GM23338 (cell line): ENCODE results near the gene CRACR2B. TPM values are rescaled to one million over a fixed set of nuclear protein-coding genes. Genes with fewer than 3 reads are reported as not detected.

Experiments
- ATAC-seq: fragments of 200-7000 bp; cut with Tn5 transposase; 3 replicates; pipeline ENCODE4 v1.9.1; 2020
- DNase-seq: peaks from one replicate; pipeline ENCODE4 v3.0.0-alpha.2; 2015; ENCODE audit warnings: low spot score
- H2AFZ ChIP-seq: fragments of 200-600 bp; sonication (generic); 2 replicates; pipeline ENCODE4 v1.8.0; 2016; ENCODE audit warnings: antibody characterized with exemption, mild to moderate bottlenecking, moderate library complexity
- H3F3A ChIP-seq: fragments of 200-600 bp; sonication (generic); replicated peaks from 2 replicates; pipeline ENCODE4 v1.8.0; 2017; ENCODE audit warnings: antibody characterized with exemption, mixed run types, low read depth
- H3K27ac ChIP-seq: fragments of 200-600 bp; sonication (generic); 2 replicates; pipeline ENCODE4 v1.6.1; 2016; ENCODE audit warnings: low read depth
- H3K27me3 ChIP-seq: fragments of 200-600 bp; sonication (generic); 2 replicates; pipeline ENCODE4 v1.8.0; 2016; ENCODE audit warnings: mild to moderate bottlenecking, mixed run types, moderate library complexity; ENCODE audit not compliant: insufficient read depth
- H3K36me3 ChIP-seq: fragments of 200-600 bp; sonication (generic); 2 replicates; pipeline ENCODE4 v1.8.0; 2016; ENCODE audit warnings: mild to moderate bottlenecking; ENCODE audit not compliant: insufficient read depth
- H3K4me1 ChIP-seq: fragments of 200-600 bp; sonication (generic); 2 replicates; pipeline ENCODE4 v1.8.0; 2016; ENCODE audit warnings: mild to moderate bottlenecking, moderate library complexity; ENCODE audit not compliant: insufficient read depth
- H3K4me2 ChIP-seq: fragments of 200-600 bp; sonication (generic); 2 replicates; pipeline ENCODE4 v1.7.1; 2017; ENCODE audit warnings: mixed run types
- H3K4me3 ChIP-seq: fragments of 200-600 bp; sonication (generic); 2 replicates; pipeline ENCODE4 v1.6.1; 2016; ENCODE audit warnings: mixed run types
- H3K79me2 ChIP-seq: fragments of 200-600 bp; sonication (generic); replicated peaks from 2 replicates; pipeline ENCODE4 v1.8.0; 2017; ENCODE audit warnings: mild to moderate bottlenecking; ENCODE audit not compliant: insufficient read depth
- H3K9me2 ChIP-seq: fragments of 200-600 bp; sonication (generic); 2 replicates; pipeline ENCODE4 v1.8.0; 2017; ENCODE audit not compliant: insufficient read depth
- H4K20me1 ChIP-seq: fragments of 200-600 bp; sonication (generic); replicated peaks from 2 replicates; pipeline ENCODE4 v1.8.0; 2017; ENCODE audit warnings: mild to moderate bottlenecking; ENCODE audit not compliant: insufficient read depth
- H3K27ac Mint-ChIP-seq: 2 replicates; pipeline ENCODE4 v1.8.0; 2020; ENCODE audit warnings: inconsistent platforms, mild to moderate bottlenecking, moderate library complexity, mixed read lengths
- H3K27me3 Mint-ChIP-seq: 3 replicates; pipeline ENCODE4 v1.8.0; 2022; ENCODE audit warnings: low read depth, mild to moderate bottlenecking, moderate library complexity, mixed read lengths, inconsistent platforms; ENCODE audit not compliant: insufficient read depth, poor library complexity
- H3K36me3 Mint-ChIP-seq: 3 replicates; pipeline ENCODE4 v1.8.0; 2021; ENCODE audit warnings: low read depth, mild to moderate bottlenecking, inconsistent platforms, moderate library complexity, mixed read lengths
- H3K4me1 Mint-ChIP-seq: 3 replicates; pipeline ENCODE4 v1.8.0; 2020; ENCODE audit warnings: mild to moderate bottlenecking, inconsistent platforms, mixed read lengths
- H3K4me3 Mint-ChIP-seq: 3 replicates; pipeline ENCODE4 v1.8.0; 2021; ENCODE audit warnings: moderate library complexity, mild to moderate bottlenecking, inconsistent platforms, mixed read lengths
- H3K9me3 Mint-ChIP-seq: 3 replicates; pipeline ENCODE4 v1.8.0; 2020; ENCODE audit warnings: moderate library complexity, mild to moderate bottlenecking, inconsistent platforms, mixed read lengths
- CREB1 ChIP-seq: fragments of 250-450 bp; sonication (Bioruptor Pico); IDR thresholded peaks from 2 replicates; pipeline ENCODE4 v1.5.0; 2020; ENCODE audit warnings: low read depth, mild to moderate bottlenecking, moderate library complexity
- EZH2 ChIP-seq: fragments of 200-600 bp; sonication (generic); IDR thresholded peaks from one replicate; pipeline ENCODE4 v1.8.0; 2017; ENCODE audit warnings: antibody characterized with exemption, mild to moderate bottlenecking, low read depth; ENCODE audit not compliant: unreplicated experiment
- JUNB ChIP-seq: IDR thresholded peaks from one replicate; pipeline ENCODE4 v1.6.1; 2016; ENCODE audit warnings: antibody characterized with exemption; ENCODE audit not compliant: unreplicated experiment
- NANOG ChIP-seq: IDR thresholded peaks from 2 replicates; pipeline ENCODE4 v1.6.1; 2016; ENCODE audit warnings: antibody characterized with exemption, borderline replicate concordance
- POLR2AphosphoS5 ChIP-seq: IDR thresholded peaks from 2 replicates; pipeline ENCODE4 v1.6.1; 2016; ENCODE audit warnings: antibody characterized with exemption, low read depth
- ZNF331 ChIP-seq: fragments of 250-450 bp; sonication (Bioruptor Pico); IDR thresholded peaks from 2 replicates; pipeline ENCODE4 v1.5.0; 2020; ENCODE audit warnings: low read depth, mild to moderate bottlenecking, moderate library complexity
- ZNF462 ChIP-seq: fragments of 250-450 bp; sonication (Bioruptor Pico); IDR thresholded peaks from 2 replicates; pipeline ENCODE4 v1.5.0; 2020; ENCODE audit warnings: mild to moderate bottlenecking, moderate library complexity
- polyA plus RNA-seq: library from polyadenylated mRNA; unstranded; fragments of >200 nt; fragmentation: Nextera tagmentation; extraction: Ambion mirVana; gene quantifications from 2 replicates; pipeline ENCODE4 v1.2.1, GENCODE V29; 2016
- total RNA-seq: library from RNA; depleted of rRNA; stranded (reverse); fragments of >200 nt; shearing (Covaris generic); gene quantifications from 2 replicates; pipeline ENCODE4 v1.2.3, GENCODE V29; 2014
- TF ChIP-seq, protein P1 (sequence below): IDR thresholded peaks from 2 replicates; pipeline ENCODE4 v1.6.1; 2016; ENCODE audit warnings: antibody characterized with exemption
- TF ChIP-seq, protein P2 (sequence below), 2 experiments: fragments of 200-600 bp in 1 of 2; sonication (generic) in 1 of 2; conservative IDR thresholded peaks; 2 replicates each; pipeline versions ENCODE4 v1.5.1 to v1.6.1; 2016 to 2017; ENCODE audit warnings: antibody characterized with exemption in 2 of 2, low read depth in 2 of 2, mild to moderate bottlenecking in 2 of 2, moderate library complexity in 1 of 2

The CRACR2B gene
- total and polyA plus RNA-seq, 2 experiments from 2014 or later, result 55.9 to 64.1 TPM

DNA sequence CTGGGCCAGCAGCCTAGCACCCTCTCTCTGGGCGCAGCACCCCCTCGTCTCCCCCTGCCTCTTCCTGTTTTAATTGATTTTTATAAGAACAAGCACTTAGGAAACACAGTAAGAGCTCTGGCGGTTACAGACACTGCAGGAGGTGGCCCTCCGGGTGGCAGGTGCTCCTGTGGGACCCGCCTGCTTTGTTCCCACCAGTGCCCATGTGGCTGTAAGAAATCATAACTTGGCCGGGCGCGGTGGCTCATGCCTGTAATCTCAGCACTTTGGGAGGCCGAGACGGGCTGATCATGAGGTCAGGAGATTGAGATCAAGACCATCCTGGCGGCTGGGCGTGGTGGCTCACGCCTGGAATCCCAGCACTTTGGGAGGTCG lies 33.4 kb downstream of the CRACR2B start (continued):
- TF ChIP-seq ZNF462 (CRISPR knock-in tag) (no peak), EZH2 (no peak), JUNB (no peak)
- TF ChIP-seq, protein P1, sequence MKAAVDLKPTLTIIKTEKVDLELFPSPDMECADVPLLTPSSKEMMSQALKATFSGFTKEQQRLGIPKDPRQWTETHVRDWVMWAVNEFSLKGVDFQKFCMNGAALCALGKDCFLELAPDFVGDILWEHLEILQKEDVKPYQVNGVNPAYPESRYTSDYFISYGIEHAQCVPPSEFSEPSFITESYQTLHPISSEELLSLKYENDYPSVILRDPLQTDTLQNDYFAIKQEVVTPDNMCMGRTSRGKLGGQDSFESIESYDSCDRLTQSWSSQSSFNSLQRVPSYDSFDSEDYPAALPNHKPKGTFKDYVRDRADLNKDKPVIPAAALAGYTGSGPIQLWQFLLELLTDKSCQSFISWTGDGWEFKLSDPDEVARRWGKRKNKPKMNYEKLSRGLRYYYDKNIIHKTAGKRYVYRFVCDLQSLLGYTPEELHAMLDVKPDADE, result no peak

DNA sequence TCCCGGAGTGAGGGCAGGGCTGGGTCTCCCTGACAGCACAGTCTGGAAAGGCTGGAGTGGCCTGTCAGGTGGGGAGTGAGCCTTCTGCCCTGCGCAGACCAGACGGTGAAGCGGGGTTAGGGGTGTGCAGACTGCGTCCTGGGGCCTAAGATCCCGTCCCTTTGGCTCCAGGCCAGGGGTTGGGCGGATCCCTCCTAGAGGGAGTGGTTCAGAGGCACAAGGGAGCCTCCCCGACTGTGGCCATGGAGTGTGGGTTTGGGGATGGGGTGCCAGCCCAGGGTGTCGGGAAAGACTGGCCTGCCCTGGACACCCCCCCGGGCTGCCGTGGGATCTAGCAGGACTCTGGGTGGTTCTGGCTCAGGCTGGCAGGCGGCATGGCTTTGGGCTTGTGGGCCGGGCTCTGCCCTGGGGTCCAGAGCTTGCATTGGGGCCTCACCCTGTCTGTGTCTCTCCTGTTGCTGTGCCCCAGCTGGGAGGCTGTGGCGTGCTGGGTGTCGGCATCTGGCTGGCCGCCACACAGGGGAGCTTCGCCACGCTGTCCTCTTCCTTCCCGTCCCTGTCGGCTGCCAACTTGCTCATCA lies 34.5 kb downstream of the CRACR2B start:
- H3K4me1 Mint-ChIP-seq, result peaks cover 30% of the 10 kb centered on the region
- TF ChIP-seq NANOG (no peak), JUNB (no peak), EZH2 (no peak), ZNF331 (CRISPR knock-in tag) (no peak), POLR2AphosphoS5 (0 out of 2 replicates have a peak, but pooled peaks have one; percentile 38), CREB1 (CRISPR knock-in tag) (0 out of 2 replicates have a peak, but pooled peaks have one; percentile 36)
- TF ChIP-seq, protein P2, sequence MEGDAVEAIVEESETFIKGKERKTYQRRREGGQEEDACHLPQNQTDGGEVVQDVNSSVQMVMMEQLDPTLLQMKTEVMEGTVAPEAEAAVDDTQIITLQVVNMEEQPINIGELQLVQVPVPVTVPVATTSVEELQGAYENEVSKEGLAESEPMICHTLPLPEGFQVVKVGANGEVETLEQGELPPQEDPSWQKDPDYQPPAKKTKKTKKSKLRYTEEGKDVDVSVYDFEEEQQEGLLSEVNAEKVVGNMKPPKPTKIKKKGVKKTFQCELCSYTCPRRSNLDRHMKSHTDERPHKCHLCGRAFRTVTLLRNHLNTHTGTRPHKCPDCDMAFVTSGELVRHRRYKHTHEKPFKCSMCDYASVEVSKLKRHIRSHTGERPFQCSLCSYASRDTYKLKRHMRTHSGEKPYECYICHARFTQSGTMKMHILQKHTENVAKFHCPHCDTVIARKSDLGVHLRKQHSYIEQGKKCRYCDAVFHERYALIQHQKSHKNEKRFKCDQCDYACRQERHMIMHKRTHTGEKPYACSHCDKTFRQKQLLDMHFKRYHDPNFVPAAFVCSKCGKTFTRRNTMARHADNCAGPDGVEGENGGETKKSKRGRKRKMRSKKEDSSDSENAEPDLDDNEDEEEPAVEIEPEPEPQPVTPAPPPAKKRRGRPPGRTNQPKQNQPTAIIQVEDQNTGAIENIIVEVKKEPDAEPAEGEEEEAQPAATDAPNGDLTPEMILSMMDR (conservative IDR thresholded peaks at IDR 0.05; ENCODE audit: low read depth in 2 of 2), result no peak
- peaks cover 3% of the 10 kb centered on the region; the same call in 1 of the 3 replicates for H3K36me3 Mint-ChIP-seq
- peaks cover 37% of the 10 kb centered on the region for H4K20me1 ChIP-seq
- H3K4me3 Mint-ChIP-seq, result peak overlapping the region; percentile 54; the same call in 2 of the 3 replicates
- peaks cover 22% of the 10 kb centered on the region for H3F3A ChIP-seq
- peak; percentile 67 for DNase-seq
- no peak overlapping the region for H2AFZ ChIP-seq
- no peaks in the 10 kb centered on the region; the same call in 2 of the 3 replicates for H3K9me3 Mint-ChIP-seq
- no peak overlapping the region for H3K27ac ChIP-seq
- H3K4me1 ChIP-seq, result peaks cover 16% of the 10 kb centered on the region; the same call in 1 of the 2 replicates
- peak; percentile 54 for ATAC-seq
- H3K79me2 ChIP-seq, result no peaks in the 10 kb centered on the region
- H3K4me2 ChIP-seq, result peak overlapping the region; percentile 71; the same call in 1 of the 2 replicates
- H3K9me2 ChIP-seq, result no peaks in the 10 kb centered on the region
- no peaks in the 10 kb centered on the region for H3K27me3 ChIP-seq
- H3K27me3 Mint-ChIP-seq, result peaks cover 31% of the 10 kb centered on the region
- no peaks in the 10 kb centered on the region for H3K36me3 ChIP-seq
- no peak overlapping the region for H3K27ac Mint-ChIP-seq
- no peak overlapping the region for H3K4me3 ChIP-seq
